ENCODE results near the gene SPATA12. TPM values are rescaled to one million over a fixed set of nuclear protein-coding genes. Genes with fewer than 3 reads are reported as not detected.

The SPATA12 gene
- total RNA-seq, 1 experiment from 2014 or later: not detected

DNA sequence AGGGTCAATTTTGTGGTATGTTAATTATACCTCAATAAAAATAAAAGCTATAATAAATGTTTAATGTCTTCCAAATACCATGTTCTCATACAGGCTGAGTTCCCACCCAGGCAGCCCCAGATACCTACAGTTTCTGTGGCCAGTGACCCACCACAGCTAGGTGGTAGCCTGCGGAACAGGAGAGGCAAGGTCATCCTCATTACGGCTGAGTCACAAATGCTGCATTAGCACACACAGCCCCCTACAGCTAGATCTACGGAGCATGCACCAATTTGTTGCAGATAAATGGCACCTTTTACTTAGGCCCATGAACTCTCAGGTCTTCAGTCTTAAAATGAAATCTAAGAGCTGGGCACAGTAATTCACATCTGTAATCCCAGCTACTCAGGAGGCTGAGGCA is 5.1 kb downstream of the SPATA12 start:
- POLR2A ChIA-PET (ENCODE audit: low non-redundant PET): no interaction called here
- BruUV-seq (replicated peaks): no TSS peak
- no peak for DNase-seq (ENCODE audit: low spot score)
- H3K27ac ChIP-seq (ENCODE audit: low read depth, low read length, poor library complexity, severe bottlenecking): no peak overlapping the region
- no peaks in the 10 kb centered on the region for H3K36me3 ChIP-seq (ENCODE audit: insufficient read depth, low read length, poor library complexity, severe bottlenecking)
- intact Hi-C loops (cut with micrococcal nuclease; ENCODE audit: unreplicated experiment): no loop called here
- TF ChIP-seq, protein P1, sequence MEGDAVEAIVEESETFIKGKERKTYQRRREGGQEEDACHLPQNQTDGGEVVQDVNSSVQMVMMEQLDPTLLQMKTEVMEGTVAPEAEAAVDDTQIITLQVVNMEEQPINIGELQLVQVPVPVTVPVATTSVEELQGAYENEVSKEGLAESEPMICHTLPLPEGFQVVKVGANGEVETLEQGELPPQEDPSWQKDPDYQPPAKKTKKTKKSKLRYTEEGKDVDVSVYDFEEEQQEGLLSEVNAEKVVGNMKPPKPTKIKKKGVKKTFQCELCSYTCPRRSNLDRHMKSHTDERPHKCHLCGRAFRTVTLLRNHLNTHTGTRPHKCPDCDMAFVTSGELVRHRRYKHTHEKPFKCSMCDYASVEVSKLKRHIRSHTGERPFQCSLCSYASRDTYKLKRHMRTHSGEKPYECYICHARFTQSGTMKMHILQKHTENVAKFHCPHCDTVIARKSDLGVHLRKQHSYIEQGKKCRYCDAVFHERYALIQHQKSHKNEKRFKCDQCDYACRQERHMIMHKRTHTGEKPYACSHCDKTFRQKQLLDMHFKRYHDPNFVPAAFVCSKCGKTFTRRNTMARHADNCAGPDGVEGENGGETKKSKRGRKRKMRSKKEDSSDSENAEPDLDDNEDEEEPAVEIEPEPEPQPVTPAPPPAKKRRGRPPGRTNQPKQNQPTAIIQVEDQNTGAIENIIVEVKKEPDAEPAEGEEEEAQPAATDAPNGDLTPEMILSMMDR (conservative IDR thresholded peaks at IDR 0.05; ENCODE audit: low read depth, low read length): no peak
- no peak for TF ChIP-seq EZH2 (IDR thresholded peaks at IDR 0.05; ENCODE audit: borderline replicate concordance, low read depth, low read length, poor library complexity, severe bottlenecking)
- H3K9me3 ChIP-seq (ENCODE audit: low read depth, low read length, poor library complexity, severe bottlenecking): no peaks in the 10 kb centered on the region
- H3K4me1 ChIP-seq (ENCODE audit: insufficient read depth, low read length, poor library complexity, severe bottlenecking): no peaks in the 10 kb centered on the region
- CTCF ChIA-PET: no interaction called here
- no peak overlapping the region for H3K4me3 ChIP-seq (ENCODE audit: low read depth, low read length, poor library complexity, severe bottlenecking)
- H3K27me3 ChIP-seq (replicated peaks; ENCODE audit: insufficient read depth, low read depth, low read length, poor library complexity): no peaks in the 10 kb centered on the region

DNA sequence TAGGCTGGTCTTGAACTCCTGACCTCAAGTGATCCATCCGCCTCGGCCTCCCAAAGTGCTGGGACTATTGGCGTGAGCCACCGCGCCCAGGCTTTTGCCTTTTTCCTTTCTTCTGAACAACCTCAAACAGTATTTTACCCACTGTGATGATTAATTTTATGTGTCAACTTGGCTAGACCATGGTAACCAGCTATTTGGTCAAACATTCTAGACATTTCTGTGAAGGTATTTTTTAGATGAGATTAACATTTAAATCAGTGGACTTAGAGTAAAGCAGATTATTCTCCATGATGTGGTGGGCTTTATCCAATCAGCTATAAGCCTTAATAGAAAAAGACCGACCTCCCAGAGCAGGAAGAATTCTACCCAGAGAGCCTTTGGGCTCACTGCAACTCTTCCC is 6.0 kb downstream of the SPATA12 start:
- DNase-seq (ENCODE audit: low spot score): no peak
- intact Hi-C loops (cut with micrococcal nuclease; ENCODE audit: unreplicated experiment): no loop called here
- H3K36me3 ChIP-seq (ENCODE audit: insufficient read depth, low read length, poor library complexity, severe bottlenecking): no peaks in the 10 kb centered on the region

DNA sequence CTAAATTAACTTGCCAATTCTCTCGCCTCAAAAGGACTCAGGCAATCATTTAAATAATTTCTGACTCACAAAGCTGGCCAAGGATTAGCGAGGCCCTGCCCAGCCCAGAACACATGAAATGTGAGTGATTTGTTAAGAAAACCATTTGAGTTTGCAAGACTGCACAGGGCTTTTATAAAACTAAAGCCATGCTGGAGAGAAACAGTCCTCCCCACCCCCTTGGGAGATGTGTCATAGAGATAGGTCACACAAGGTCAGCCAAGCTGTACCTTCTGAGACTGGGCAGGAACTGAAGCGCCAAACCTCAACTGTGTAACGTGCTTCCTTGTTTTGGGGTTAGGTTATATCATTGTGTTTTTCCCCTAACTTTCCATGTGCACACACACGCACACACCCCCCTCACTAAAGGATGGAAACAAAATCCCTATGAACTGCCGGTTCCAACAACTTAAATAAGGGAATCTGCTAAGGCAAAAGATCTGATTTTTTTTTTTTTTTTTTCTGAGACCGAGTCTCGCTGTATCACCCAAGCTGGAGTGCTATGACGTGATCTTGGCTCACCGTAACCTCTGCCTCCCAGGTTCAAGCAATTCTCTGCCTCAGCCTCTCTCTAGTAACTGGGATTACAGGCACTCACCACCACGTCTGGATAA is 8.1 kb downstream of the SPATA12 start:
- POLR2A ChIA-PET (ENCODE audit: low non-redundant PET): no interaction called here
- Histone ChIP-seq H3K4me3 (ENCODE audit: low read depth, low read length, poor library complexity, severe bottlenecking) (no peak overlapping the region), H3K4me1 (ENCODE audit: insufficient read depth, low read length, poor library complexity, severe bottlenecking) (no peaks in the 10 kb centered on the region), H3K36me3 (ENCODE audit: insufficient read depth, low read length, poor library complexity, severe bottlenecking) (no peaks in the 10 kb centered on the region), H3K27me3 (replicated peaks; ENCODE audit: insufficient read depth, low read depth, low read length, poor library complexity) (no peaks in the 10 kb centered on the region), H3K9me3 (ENCODE audit: low read depth, low read length, poor library complexity, severe bottlenecking) (no peaks in the 10 kb centered on the region), H3K27ac (ENCODE audit: low read depth, low read length, poor library complexity, severe bottlenecking) (no peak overlapping the region)
- CTCF ChIA-PET: interaction anchor here (0.7 kb wide), 1 partner anchor 8 kb away, joined by 3 read pairs; the partner anchor contains the start of gene SPATA12
- no peak for DNase-seq (ENCODE audit: low spot score)
- intact Hi-C loops (cut with micrococcal nuclease; ENCODE audit: unreplicated experiment): no loop called here
- no TSS peak for BruUV-seq (replicated peaks)
- TF ChIP-seq, protein P1 (conservative IDR thresholded peaks at IDR 0.05; ENCODE audit: low read depth, low read length): no peak
- no peak for TF ChIP-seq EZH2 (IDR thresholded peaks at IDR 0.05; ENCODE audit: borderline replicate concordance, low read depth, low read length, poor library complexity, severe bottlenecking)

More for the DNA sequence above, 6.0 kb downstream of the SPATA12 start:
- BruUV-seq (replicated peaks): no TSS peak
- Histone ChIP-seq H3K27me3 (replicated peaks; ENCODE audit: insufficient read depth, low read depth, low read length, poor library complexity) (no peaks in the 10 kb centered on the region), H3K27ac (ENCODE audit: low read depth, low read length, poor library complexity, severe bottlenecking) (no peak overlapping the region), H3K4me1 (ENCODE audit: insufficient read depth, low read length, poor library complexity, severe bottlenecking) (no peaks in the 10 kb centered on the region), H3K9me3 (ENCODE audit: low read depth, low read length, poor library complexity, severe bottlenecking) (no peaks in the 10 kb centered on the region), H3K4me3 (ENCODE audit: low read depth, low read length, poor library complexity, severe bottlenecking) (no peak overlapping the region)
- ChIA-PET CTCF (no interaction called here), POLR2A (ENCODE audit: low non-redundant PET) (no interaction called here)
- no peak for TF ChIP-seq EZH2 (IDR thresholded peaks at IDR 0.05; ENCODE audit: borderline replicate concordance, low read depth, low read length, poor library complexity, severe bottlenecking)
- TF ChIP-seq, protein P1 (conservative IDR thresholded peaks at IDR 0.05; ENCODE audit: low read depth, low read length): no peak
